ENCODE measurements around the gene RPS24.

RPS24 gene

GRCh38 chr10:78028438-78029268 lies 5.0 kb upstream of the RPS24 start:
- no peak for DNase-seq

GRCh38 chr10:78029269-78030226 lies 4.1 kb upstream of the RPS24 start, which contains the start of gene POLR3A:
Gene POLR3A (minus strand): TSS chr10:78029515. CDS start chr10:78029407, 108 bp downstream.
- peak; percentile 97 for DNase-seq

GRCh38 chr10:78033387-78033636 lies 351 bp upstream of the RPS24 start:
- DNase-seq: no peak

GRCh38 chr10:78035025-78035424 lies 1.4 kb downstream of the RPS24 start:
- DNase-seq: no peak

- DNase-seq: no peak
These were observed 1.8 kb downstream of the RPS24 start for GRCh38 chr10:78035437-78035836.

- DNase-seq: no peak
These were observed 2.4 kb downstream of the RPS24 start for GRCh38 chr10:78035933-78036583.

- no peak for DNase-seq
These were observed 4.4 kb downstream of the RPS24 start for GRCh38 chr10:78038105-78038504.

- DNase-seq: no peak
These were observed 5.3 kb downstream of the RPS24 start for GRCh38 chr10:78038791-78039547.

- no peak for DNase-seq
These were observed 6.1 kb downstream of the RPS24 start for GRCh38 chr10:78039743-78040142.

GRCh38 chr10:78041170-78042057 lies 7.8 kb downstream of the RPS24 start:
- no peak for DNase-seq

- no peak for DNase-seq
These were observed 8.5 kb downstream of the RPS24 start for GRCh38 chr10:78042058-78042751.

GRCh38 chr10:78042752-78043104 lies 9.1 kb downstream of the RPS24 start:
- DNase-seq: no peak

- no peak for DNase-seq
These were observed 10.5 kb downstream of the RPS24 start for GRCh38 chr10:78044179-78044578.

GRCh38 chr10:78044699-78045098 lies 11.0 kb downstream of the RPS24 start:
- DNase-seq: no peak

GRCh38 chr10:78045237-78045636 lies 11.6 kb downstream of the RPS24 start:
- DNase-seq: no peak

GRCh38 chr10:78045856-78046255 lies 12.2 kb downstream of the RPS24 start:
- no peak for DNase-seq

GRCh38 chr10:78046711-78047269 lies 13.1 kb downstream of the RPS24 start:
- no peak for DNase-seq

GRCh38 chr10:78047314-78047891 lies 13.7 kb downstream of the RPS24 start:
- DNase-seq: peak; percentile 90

- no peak for DNase-seq
These were observed 16.2 kb downstream of the RPS24 start for GRCh38 chr10:78049851-78050250.

GRCh38 chr10:78053211-78053868 lies 19.7 kb downstream of the RPS24 start:
- DNase-seq: no peak

All from NCI-H510A treated with DMSO at 0.1 percent for 48 hours (cell line).